GM12891 (cell line): Measurements from ENCODE around the gene LRATD1.

Source experiments
- DNase-seq: peaks from one replicate; pipeline ENCODE4 v3.0.0; 2011; ENCODE audit warnings: low spot score; ENCODE audit not compliant: insufficient read length
- FAIRE-seq: peaks from 2 replicates; lab custom pipeline; 2011; peaks lifted over from hg19 to GRCh38; lab: Jason Lieb, UNC
- PAX5 ChIP-seq: IDR thresholded peaks from 2 replicates; pipeline ENCODE4 v1.6.1; 2011; ENCODE audit warnings: low read length, moderate library complexity, mild to moderate bottlenecking; ENCODE audit not compliant: insufficient read depth, severe bottlenecking
- POLR2A ChIP-seq: IDR thresholded peaks from 2 replicates; pipeline ENCODE4 v1.6.1; 2011; ENCODE audit warnings: low read depth, low read length, control low read depth
- POLR2AphosphoS5 ChIP-seq: IDR thresholded peaks from 2 replicates; pipeline ENCODE4 v1.6.1; 2011; ENCODE audit warnings: low read depth, low read length, control low read depth
- POU2F2 ChIP-seq: IDR thresholded peaks from 2 replicates; pipeline ENCODE4 v1.6.1; 2011; ENCODE audit warnings: low read depth, mild to moderate bottlenecking, control low read depth, low read length, moderate library complexity
- SPI1 ChIP-seq: IDR thresholded peaks from 2 replicates; pipeline ENCODE4 v1.6.1; 2011; ENCODE audit warnings: low read depth, low read length, control low read depth
- TAF1 ChIP-seq: IDR thresholded peaks from 2 replicates; pipeline ENCODE4 v1.6.1; 2011; ENCODE audit warnings: low read depth, low read length, control low read depth

LRATD1 gene

GRCh38 chr2:14633061-14633460 lies 544 bp downstream of the LRATD1 start:
- no peak for FAIRE-seq
- no peak for DNase-seq
- no peak for TF ChIP-seq TAF1
- TF ChIP-seq POLR2AphosphoS5, result no peak
- no peak for TF ChIP-seq SPI1
- no peak for TF ChIP-seq POU2F2
- TF ChIP-seq POLR2A, result no peak
- no peak for TF ChIP-seq PAX5

GRCh38 chr2:14633461-14634181 lies 1.1 kb downstream of the LRATD1 start:
- TF ChIP-seq PAX5 (no peak), SPI1 (no peak), POU2F2 (no peak), TAF1 (no peak)
- DNase-seq (no peak), FAIRE-seq (no peak)

GRCh38 chr2:14634182-14634488 lies 1.6 kb downstream of the LRATD1 start:
- no peak for FAIRE-seq
- TF ChIP-seq POU2F2 (no peak), SPI1 (no peak)
- DNase-seq, result no peak

- no peak for FAIRE-seq
- TF ChIP-seq PAX5 (no peak), POLR2A (no peak), SPI1 (no peak), TAF1 (no peak), POLR2AphosphoS5 (no peak), POU2F2 (no peak)
- no peak for DNase-seq
These were observed 2.2 kb downstream of the LRATD1 start for GRCh38 chr2:14634489-14635390.

- DNase-seq (no peak), FAIRE-seq (no peak)
- TF ChIP-seq POLR2AphosphoS5, result no peak
These were observed 2.9 kb downstream of the LRATD1 start for GRCh38 chr2:14635391-14635871.

GRCh38 chr2:14638488-14638887 lies 6.0 kb downstream of the LRATD1 start:
- DNase-seq, result no peak
- TF ChIP-seq POU2F2 (no peak), PAX5 (no peak), TAF1 (no peak), POLR2A (no peak), SPI1 (no peak), POLR2AphosphoS5 (no peak)
- FAIRE-seq, result no peak

GRCh38 chr2:14641116-14641515 lies 8.6 kb downstream of the LRATD1 start:
- no peak for TF ChIP-seq POU2F2
- no peak for TF ChIP-seq PAX5
- TF ChIP-seq TAF1, result no peak
- no peak for TF ChIP-seq POLR2A
- no peak for TF ChIP-seq POLR2AphosphoS5
- no peak for TF ChIP-seq SPI1
- FAIRE-seq, result no peak
- DNase-seq, result no peak

GRCh38 chr2:14642499-14642898 lies 10.0 kb downstream of the LRATD1 start:
- FAIRE-seq (no peak), DNase-seq (no peak)
- no peak for TF ChIP-seq SPI1
- TF ChIP-seq POU2F2, result no peak
- no peak for TF ChIP-seq PAX5
- no peak for TF ChIP-seq TAF1
- TF ChIP-seq POLR2A, result no peak
- no peak for TF ChIP-seq POLR2AphosphoS5

- DNase-seq (no peak), FAIRE-seq (no peak)
- no peak for TF ChIP-seq TAF1
- TF ChIP-seq POU2F2, result no peak
These were observed 15.2 kb downstream of the LRATD1 start for GRCh38 chr2:14647714-14648113.

GRCh38 chr2:14650066-14650465 lies 17.5 kb downstream of the LRATD1 start:
- no peak for TF ChIP-seq PAX5
- TF ChIP-seq TAF1, result no peak
- TF ChIP-seq POLR2A, result no peak
- no peak for TF ChIP-seq POLR2AphosphoS5
- TF ChIP-seq POU2F2, result no peak
- TF ChIP-seq SPI1, result no peak
- FAIRE-seq (no peak), DNase-seq (no peak)
